RPMI7951 (cell line): ENCODE results near the gene PLA2G6. TPM values are rescaled to one million over a fixed set of nuclear protein-coding genes. Genes with fewer than 3 reads are reported as not detected.

Source experiments
- DNase-seq: peaks from one replicate; pipeline ENCODE4 v3.0.0-alpha.2; 2012; ENCODE audit warnings: low read depth
- total RNA-seq: library from RNA; depleted of rRNA; stranded (reverse); fragments of >200 nt; shearing (Covaris generic); gene quantifications from 2 replicates; pipeline ENCODE4 v1.2.3, GENCODE V29; 2014; rRNA removed

The PLA2G6 gene
- 3.7 and 6.8 TPM in 2 replicates for total RNA-seq

GRCh38 chr22:38181453-38182200 is at the start of gene PLA2G6:
TSS of gene PLA2G6 (minus strand) at chr22:38181830. CDS start at chr22:38169426, 12,404 bp downstream.
- peak; percentile 96 for DNase-seq

DNA sequence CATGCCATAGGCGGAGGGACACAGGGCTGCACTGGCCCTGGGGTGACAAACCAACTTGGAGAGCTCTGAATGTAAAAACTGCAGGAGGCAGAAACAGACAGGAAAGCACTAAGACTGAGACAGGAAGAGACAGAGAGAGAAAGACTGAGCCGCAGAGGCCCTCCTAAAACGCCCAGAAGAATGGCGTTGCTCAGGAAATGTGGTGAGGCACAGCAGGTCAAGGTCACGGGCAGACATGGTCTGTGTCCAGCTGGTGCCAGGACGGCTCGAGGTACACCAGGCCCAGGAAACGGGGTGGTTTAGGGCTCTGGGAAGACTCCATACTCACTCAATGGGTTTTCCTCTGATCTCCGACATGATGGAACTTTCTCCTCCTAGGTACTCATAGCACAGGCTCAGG is 49.3 kb upstream of the PLA2G6 start:
- no peak for DNase-seq

DNA sequence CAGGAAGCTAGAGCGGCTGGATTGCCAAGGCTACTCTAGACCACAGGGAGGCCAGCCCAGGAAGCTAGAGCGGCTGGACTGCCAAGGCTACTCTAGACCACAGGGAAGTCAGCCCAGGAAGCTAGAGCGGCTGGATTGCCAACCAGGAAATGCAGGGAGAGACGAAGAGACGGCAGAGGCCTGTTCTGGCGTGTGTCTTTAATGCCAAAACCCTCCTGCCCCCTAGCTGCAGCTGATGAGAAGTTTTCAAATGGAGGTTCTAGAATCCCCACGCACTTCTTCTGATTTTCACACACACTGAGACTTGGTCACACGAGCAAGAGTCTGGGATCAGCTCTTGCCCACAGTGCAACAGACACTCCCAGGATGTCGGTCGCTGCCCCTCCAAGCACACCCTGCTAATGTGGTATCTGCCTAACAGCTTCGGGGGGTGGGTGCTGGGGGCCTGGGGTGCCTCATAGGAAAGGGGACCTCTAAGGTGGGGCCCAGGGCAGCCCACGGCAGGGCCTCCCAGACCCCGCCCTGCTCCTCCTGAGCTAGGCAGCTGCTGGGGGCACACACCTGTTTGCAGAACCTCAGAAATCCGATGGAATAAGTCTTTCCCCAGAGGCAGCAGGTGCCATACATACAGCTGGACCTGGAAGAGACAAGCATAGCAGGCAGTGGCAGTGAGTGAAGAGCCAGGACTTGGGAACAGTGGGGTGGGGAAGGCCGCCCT is 48.6 kb upstream of the PLA2G6 start:
- DNase-seq = peak; percentile 20

- DNase-seq = peak; percentile 87
Measured at GRCh38 chr22:38228873-38229740, 47.5 kb upstream of the PLA2G6 start.

- no peak for DNase-seq
Measured at GRCh38 chr22:38228326-38228872, 46.8 kb upstream of the PLA2G6 start.

- DNase-seq = no peak
Measured at GRCh38 chr22:38226853-38227649, 45.4 kb upstream of the PLA2G6 start.

- no peak for DNase-seq
Measured at GRCh38 chr22:38223289-38223960, 41.8 kb upstream of the PLA2G6 start.

DNA sequence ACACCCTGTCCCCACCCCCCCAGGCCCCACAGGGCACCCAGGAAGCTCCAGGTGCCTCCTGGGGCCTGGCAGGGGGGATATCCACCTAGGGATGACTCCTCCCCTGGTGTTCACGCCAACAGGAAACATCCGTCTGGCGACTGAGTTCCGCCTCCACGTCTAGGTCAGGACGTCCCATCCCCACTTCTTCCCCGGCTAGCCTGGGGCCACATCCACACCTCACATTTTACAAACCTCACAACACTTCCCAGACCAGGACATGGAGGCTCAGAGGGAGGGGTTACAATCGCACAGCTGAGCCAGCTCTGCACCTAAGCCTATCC is 41.1 kb upstream of the PLA2G6 start:
- DNase-seq = no peak

DNA sequence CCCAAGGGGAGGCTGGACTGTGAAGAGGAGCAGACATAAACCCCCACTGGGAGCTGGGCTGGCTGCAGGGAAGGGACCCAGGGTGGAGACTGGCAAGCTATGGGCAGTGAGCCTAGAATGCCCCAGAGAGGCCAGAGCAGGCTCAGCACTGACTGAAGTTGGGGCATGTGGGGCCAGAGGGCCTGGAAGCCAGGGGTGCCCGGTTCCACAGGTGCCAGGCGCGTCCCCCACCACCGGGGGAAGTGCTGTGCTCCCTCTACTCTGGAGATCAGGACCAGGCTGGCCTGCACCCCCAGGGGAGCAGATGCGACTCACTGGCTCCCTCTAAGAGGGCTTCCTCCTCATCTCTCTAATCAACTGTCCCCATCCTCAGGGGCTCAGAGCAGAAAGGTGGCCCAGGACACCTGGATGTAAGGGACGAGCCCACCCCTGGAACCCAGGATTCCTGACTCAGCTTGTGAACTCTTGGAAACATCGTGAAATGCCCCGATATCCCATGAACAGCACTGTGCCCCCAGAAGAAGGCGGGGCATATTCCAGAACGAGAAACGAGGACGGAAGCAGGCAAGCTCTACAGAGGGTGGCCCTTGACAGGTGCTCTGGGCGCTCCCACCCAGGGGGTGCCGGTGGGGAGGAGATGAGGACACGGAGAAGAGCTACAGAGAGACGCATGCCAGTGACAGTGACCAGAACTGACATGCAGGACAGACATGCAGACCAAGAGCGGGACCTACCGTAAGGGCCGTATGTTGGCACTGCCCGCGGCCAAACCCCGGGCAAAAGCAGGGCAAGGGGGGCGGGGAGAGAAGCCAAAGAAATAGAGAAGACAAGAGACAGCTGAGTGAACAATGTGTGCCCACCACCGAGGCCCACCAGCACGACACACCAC is 40.5 kb upstream of the PLA2G6 start:
- no peak for DNase-seq

DNA sequence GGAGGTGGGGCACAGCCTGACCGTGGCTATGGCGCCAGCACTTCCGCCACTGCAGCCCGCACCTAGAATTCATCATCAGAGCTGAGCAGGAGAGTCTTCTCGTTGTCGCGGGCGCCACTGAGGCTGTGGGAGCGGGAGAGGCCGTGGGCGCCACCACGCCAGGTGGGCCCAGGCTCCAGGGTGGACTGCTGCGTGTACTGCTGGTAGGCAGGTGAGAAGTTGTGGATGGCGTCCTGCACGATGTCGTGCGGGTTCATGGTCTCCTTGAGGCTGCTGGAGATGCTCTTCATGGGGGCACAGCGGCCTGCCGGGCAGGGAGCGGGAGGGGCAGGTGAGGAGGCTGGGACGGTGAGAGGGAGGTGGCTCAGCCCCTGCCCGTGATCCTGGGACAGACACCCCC is 39.8 kb upstream of the PLA2G6 start:
- DNase-seq = no peak

GRCh38 chr22:38220653-38221386 is 39.2 kb upstream of the PLA2G6 start:
- no peak for DNase-seq

GRCh38 chr22:38220163-38220562 is 38.5 kb upstream of the PLA2G6 start:
- no peak for DNase-seq

DNA sequence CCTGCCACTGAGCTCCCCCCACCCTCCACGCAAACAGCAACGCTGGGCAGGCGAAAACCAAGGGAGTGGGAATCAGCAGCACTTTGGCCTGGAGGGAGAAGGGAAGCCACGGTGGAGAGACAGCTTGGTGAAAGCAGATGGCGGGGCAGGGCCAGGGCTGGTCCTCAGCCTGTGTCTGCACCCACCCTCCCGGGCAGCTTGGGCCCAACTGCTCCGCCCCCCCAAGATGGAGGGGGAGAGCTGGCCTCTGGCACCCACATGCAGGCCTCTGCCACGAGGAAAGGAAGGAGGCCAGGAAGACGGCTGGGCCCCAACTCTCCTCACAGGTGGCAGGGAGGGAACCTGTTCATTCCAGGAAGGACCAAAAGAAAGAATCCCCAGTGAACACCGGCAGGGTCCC is 38.0 kb upstream of the PLA2G6 start:
- no peak for DNase-seq

DNA sequence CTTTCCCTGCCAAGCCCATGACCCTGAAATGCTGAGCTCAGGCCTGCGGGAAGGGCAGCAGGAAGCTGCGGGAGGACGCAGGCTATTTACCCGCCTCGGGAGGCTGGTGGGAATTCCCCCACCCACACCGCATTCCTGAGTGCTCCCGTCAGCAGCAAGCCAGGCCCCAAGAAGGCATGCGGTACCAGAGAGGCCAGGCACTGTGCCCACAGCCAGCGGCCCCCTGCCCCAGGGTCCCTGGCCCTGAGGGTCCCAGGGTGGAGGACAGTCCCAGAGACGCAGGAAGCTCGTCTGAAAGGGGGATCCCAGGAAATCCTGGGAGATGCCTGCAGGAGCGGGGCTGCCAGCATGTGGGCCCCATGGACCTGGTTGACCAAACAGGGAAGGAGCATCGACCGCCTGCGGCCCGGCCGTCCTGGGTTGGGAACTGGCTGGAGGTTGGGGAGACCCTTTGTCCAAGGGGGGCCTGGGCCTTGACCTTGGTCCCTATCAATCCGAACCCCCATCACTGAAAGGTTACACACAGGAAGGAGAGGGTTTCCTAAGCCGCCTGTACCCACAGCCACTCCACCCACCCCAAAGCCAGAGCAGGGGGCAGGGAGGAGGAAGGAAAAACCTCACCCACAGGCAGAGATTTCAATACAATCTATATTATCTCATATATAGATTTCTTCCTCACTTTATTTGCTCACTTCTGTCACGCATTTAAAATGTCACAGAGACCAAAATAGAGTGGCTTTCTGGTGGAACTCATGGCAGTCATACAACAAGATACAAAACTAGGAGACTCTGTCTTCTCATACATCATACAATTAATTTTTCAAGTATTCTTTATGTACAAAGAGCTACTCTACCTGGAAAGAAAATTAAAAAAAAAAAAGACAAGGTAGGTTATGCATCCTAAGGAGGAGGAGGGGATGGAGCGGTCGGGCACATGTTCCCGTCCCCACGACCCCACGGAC is 37.3 kb upstream of the PLA2G6 start:
- peak; percentile 93 for DNase-seq

- no peak for DNase-seq
Measured at GRCh38 chr22:38215156-38216038, 33.8 kb upstream of the PLA2G6 start.

DNA sequence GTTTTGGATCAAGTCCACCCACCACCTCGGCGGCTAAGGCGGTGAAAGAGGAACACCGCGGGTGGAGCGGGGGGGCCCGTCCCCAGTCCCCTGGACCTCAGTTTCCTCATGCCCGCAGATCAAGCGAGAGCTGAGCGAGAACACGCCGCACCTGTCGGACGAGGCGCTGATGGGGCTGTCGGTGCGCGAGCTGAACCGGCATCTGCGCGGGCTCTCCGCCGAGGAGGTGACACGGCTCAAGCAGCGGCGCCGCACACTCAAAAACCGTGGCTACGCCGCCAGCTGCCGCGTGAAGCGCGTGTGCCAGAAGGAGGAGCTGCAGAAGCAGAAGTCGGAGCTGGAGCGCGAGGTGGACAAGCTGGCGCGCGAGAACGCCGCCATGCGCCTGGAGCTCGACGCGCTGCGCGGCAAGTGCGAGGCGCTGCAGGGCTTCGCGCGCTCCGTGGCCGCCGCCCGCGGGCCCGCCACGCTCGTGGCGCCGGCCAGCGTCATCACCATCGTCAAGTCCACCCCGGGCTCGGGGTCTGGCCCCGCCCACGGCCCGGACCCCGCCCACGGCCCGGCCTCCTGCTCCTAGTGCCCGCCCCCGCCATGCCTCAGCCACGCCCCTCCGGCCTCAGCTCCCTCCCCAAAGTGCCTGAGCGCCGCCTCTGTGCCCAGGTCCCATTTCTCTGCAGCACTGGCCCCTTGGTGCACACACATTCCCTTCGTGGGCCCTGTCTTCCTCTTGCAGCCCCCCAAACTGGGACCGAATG is 32.8 kb upstream of the PLA2G6 start:
- DNase-seq = no peak
